GM04504 (cell line): Measurements from ENCODE around the gene CENATAC.
"Not testable (repeated sequence)": the region's sequence is repeated elsewhere in the genome, so short reads cannot be mapped to it uniquely, and the experiment has no call there.

Experiments
- DNase-seq: peaks from one replicate; pipeline ENCODE4 v3.0.0-alpha.2; 2012; ENCODE audit warnings: low read depth

Gene CENATAC, protein sequence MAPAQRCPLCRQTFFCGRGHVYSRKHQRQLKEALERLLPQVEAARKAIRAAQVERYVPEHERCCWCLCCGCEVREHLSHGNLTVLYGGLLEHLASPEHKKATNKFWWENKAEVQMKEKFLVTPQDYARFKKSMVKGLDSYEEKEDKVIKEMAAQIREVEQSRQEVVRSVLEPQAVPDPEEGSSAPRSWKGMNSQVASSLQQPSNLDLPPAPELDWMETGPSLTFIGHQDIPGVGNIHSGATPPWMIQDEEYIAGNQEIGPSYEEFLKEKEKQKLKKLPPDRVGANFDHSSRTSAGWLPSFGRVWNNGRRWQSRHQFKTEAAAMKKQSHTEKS

DNA sequence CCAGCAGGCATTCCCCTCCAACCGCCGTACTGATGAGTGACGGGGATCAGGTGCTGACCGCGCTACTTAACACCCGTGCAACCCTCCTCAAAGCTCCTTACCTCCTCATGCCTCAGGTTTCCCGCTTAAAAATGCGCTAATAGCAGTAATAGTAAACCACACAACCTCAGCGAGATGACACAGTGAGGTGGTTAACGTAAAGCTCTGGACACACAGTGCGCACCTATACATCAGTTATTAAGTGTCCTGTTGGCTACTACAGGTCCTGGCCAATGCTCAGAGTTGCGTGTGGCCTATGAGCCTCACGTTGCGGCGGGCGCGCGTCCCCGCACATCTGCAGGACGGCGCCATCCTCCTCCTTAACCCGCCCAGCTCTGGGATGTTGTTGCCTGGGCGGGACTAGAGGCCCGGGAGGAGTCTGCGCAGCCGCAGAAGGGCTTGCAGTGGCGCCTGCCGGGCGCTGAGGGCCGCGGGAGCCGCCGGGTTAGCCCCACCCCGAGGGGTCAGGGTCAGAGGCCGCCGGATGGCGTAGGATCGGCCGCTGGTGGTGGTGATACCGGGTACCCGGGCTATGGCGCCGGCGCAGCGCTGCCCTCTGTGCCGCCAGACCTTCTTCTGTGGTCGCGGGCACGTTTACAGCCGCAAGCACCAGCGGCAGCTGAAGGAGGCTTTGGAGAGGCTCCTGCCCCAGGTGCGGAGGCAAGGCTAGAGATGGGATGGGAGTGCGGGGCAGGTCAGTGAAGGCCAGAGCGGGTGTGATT, at the start of gene CENATAC:
Gene CENATAC (plus strand): TSS at position 512 of the 761 bp plus-strand sequence. CDS start 60 bp downstream, at position 572.
- peak; percentile 72 for DNase-seq

GRCh38 chr11:118953265-118953664, 44.7 kb upstream of the CENATAC start:
- DNase-seq: no peak

GRCh38 chr11:118953976-118954375, 44.0 kb upstream of the CENATAC start:
- not testable (repeated sequence) for DNase-seq

DNA sequence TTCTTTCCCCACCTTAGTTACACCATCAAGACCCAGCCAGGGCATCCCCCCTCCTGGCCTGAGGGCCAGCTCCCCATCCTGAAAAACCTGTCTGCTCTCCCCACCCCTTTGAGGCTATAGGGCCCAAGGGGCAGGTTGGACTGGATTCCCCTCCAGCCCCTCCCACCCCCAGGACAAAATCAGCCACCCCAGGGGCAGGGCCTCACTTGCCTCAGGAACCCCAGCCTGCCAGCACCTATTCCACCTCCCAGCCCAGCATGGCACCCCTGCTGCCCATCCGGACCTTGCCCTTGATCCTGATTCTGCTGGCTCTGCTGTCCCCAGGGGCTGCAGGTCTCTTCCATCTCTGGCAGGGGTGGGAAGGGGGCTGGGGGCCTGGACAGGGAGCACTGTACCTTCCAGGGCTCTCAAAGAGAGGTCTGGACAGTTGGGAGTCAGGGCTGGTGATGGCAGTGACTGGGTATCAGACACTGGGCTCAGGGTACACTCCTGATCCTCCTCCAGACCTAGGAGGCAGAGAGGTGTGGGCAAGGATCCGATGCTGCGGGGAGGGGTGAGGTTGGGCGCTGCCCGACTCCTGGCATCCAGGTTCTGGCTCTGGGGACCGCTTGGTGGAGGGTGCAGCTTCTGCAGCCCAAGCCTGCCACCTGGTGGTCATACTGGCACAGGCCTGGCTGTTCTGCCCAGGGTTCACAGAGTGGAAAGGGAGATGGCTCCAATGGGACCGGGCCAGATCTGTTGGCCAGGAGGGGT, 41.7 kb upstream of the CENATAC start, which contains the start of gene UPK2:
Gene UPK2 (plus strand): TSS at position 205 of the 753 bp plus-strand sequence. CDS start 53 bp downstream, at position 258.
- DNase-seq: peak; percentile 48

DNA sequence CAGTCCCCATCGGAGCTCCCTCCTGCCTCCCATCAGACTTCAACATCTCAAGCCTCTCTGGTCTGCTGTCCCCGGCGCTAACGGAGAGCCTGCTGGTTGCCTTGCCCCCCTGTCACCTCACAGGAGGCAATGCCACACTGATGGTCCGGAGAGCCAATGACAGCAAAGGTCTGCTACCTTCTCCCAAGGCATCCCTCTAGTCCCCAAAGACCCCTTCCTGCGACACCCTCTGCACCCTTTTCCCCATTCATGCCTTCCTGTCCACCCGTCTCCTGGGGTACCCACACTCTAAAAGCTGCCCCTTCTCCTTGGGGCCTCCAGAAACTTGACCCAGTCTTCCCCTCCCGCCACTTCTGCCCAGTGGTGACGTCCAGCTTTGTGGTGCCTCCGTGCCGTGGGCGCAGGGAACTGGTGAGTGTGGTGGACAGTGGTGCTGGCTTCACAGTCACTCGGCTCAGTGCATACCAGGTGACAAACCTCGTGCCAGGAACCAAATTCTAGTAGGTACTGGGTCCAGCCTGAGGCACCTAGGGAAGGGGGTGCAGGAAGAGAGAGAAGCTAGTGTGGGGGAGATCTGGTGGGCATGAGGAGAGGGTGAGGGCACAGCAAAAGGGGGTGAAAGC, 41.0 kb upstream of the CENATAC start:
- no peak for DNase-seq

DNA sequence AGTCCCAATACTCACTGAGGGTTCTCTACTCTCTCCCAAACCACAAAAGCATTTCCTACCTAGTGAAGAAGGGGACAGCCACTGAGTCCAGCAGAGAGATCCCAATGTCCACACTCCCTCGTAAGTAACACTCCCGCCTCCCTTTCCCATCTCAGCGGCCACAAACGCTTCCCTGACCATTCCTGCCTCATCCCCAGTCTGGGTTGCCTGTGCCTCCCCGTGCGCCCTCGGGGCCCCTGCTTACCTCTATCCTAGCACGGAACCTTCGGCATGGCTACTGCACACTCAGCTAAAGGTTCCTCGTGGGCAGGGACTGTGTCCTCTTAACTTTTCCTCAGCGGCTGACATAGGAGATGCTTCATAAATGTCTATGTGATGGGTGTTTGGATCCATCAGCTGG, 40.4 kb upstream of the CENATAC start:
- DNase-seq: no peak

GRCh38 chr11:118957968-118958367, 40.0 kb upstream of the CENATAC start:
- DNase-seq: no peak

DNA sequence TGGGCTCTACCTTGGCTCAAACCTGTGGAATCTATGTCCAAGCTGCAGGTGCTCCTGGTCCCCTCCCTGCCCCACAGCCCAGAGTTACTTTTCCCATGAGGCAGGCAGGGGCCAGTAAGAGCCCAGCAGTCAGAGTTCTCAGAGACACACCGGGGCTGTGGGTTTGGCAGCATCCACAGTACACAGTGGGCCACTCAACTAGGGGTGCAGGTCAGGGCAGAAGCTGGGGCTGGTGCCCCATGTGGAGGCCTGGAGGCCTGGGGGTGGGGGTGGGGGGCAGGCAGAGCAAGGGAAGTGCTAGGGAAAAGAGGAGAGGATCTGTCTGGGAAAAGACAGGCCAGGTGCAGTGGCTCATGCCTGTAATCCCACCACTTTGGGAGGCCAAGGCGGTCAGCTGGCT, 39.4 kb upstream of the CENATAC start:
- DNase-seq: no peak

GRCh38 chr11:118961189-118961588, 36.7 kb upstream of the CENATAC start:
- no peak for DNase-seq

DNA sequence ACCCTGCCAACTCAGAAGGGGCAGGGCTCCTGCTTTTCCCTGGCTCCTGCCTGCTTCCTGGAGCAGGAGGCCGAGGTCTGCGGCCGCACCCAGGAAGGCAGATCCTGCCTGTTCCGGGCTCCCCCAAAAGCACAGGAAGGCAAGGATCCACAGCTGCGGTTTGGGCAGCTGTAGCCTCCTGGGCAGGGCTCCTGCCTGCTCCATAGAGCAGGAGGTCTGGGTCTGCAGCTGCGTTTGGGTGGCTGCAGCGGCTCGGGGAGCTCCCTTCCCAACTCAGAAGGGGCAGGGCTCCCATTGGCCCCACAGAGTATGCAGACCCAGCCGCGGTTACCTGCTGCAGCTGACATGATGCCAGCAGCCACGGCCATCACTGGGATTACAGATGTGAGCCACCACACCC, 36.3 kb upstream of the CENATAC start:
- DNase-seq: no peak

DNA sequence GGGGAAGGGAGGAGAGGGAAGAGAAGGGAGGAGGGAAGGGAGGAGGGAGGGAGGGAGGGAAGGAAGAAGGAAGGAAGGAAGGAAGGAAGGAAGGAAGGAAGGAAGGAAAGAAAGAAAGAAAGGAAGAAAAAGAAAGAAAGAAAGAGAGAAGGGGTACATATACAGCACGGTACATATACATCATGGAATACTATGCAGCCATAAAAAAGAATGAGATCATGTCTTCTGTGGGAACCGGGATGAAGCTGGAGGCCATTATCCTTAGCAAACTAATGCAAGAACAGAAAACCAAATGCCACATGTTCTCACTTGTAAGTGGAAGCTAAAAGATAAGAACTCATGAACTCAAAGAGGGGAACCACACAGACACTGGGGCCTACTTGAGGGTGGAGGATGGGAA, 28.4 kb upstream of the CENATAC start:
- DNase-seq: not testable (repeated sequence)

GRCh38 chr11:118971646-118972045, 26.3 kb upstream of the CENATAC start, which contains the start of gene FOXR1:
FOXR1 (plus strand) TSS chr11:118971761; CDS start chr11:118971932, 171 bp downstream.
- no peak for DNase-seq

DNA sequence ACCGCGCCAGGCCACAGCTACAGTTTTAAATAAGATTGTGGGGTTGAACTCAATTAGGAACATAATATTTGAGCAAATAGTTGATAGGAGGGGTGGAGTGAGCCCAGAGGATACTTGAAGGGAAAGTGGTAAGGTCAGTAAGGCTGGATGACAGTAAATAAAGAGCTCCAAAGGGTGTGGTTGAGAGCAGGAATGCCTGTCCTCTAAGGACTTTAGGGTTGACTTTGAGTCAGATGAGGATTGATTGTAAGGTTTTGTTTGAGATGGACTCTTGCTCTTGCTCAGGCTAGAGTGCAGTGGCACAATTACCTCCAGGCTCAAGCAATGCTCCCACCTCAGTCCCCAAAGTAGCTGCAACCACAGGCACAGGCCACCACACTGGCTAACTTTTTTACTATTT, 24.0 kb upstream of the CENATAC start:
- no peak for DNase-seq

DNA sequence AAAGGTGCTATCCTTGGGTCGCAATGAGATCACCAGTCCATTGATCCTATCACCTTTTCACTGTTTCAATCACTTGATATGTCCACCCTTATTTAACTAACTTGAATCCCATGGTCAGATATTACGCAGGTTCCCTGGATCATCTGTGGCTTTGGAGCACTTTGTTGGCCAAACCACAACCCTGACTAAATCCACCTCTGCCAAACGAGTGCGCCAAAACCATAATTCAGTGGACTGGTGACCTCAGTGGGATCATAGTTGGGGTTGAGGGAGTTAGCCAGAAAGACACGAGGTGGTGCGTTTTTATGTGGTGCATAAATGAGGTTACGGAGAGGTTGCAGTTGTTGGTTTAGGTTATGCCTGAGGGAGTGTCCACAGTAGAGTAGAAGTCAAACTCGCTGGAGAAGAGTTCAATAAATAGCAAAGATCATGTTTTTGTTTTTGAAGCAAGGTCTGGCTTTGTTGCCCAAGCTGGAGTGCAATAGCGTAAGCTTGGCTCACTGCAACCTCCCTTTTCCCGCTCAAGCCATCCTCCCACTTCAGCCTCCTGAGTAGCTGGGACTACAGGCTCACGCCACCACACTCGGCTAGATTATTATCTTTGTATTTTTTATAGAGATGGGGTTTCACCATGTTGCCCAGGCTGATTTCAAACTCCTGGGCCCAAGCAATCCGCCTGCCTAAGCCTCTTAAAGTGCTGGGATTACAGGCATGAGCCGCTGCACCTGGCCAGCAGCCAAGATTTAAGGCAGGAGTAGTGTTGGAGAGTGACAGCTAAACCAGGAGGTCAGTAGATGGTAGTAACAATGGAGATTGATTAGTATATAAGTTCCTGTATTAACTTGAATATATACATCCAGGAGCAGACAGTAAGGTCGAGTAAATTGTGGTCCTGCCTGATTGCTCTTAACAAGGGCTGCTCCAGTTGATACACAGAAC, 21.9 kb upstream of the CENATAC start:
- no peak for DNase-seq

DNA sequence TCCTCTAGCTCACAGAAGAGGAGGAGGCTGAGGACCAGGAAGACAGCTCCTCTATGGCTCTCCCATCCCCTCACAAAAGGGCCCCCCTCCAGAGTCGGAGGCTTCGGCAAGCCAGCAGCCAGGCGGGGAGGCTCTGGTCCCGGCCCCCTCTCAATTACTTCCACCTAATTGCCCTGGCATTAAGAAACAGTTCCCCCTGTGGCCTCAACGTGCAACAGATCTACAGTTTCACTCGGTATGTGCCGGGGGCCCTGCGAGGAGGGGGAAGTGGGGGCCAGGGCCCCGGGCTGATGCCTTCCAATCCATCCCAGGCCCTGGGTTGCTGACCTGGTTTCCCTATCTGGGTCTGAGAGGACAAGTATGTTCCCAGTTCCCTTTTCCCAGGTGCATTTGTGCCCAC, 18.5 kb upstream of the CENATAC start:
- no peak for DNase-seq

DNA sequence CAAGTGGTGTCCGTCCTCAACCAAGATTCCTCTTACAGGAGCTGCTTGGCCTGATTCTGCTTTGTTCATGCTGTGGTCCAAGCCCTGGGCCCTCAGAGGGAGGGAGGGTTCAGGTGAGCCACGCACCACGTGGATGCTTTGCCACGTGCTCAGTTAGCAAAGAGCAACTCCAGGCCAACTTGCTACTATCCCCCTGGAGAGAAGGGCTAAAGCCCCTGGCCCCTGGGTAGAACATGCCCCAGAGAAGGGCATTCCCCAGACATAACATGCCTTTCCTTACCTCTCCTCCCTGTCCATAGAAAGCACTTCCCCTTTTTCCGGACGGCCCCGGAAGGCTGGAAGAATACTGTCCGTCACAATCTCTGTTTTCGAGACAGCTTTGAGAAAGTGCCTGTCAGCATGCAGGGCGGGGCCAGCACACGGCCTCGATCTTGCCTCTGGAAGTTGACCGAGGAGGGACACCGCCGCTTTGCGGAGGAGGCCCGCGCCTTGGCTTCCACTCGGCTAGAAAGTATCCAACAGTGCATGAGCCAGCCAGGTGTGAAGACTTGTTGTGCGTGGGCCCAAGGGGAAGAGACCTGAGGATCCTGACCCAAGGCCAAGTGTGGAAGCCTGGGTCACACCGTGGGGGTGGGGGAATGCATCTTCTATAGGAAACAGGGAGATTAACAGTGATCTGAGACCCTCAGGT, 17.6 kb upstream of the CENATAC start:
- no peak for DNase-seq

DNA sequence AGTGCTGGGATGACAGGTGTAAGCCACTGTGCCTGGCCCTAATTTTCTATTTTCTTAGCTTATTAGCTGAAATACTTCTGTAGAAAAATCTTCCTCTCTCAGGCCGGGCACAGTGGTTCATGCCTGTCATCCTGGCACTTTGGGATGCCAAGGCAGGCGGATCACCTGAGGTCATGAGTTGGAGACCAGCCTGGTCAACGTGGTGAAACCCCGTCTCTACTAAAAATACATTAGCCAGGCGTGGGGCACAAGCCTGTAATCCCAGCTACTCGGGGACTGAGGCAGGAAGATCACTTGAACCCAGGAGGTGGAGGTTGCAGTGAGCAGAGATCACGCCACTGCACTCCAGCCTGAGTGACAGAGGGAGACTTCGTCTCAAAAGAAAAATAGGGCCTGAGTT, 13.6 kb upstream of the CENATAC start:
- DNase-seq: not testable (repeated sequence)

GRCh38 chr11:118984825-118985224, 13.1 kb upstream of the CENATAC start:
- no peak for DNase-seq

- no peak for DNase-seq
Measured at GRCh38 chr11:118988280-118988679, 9.7 kb upstream of the CENATAC start.

GRCh38 chr11:118991486-118992038, 6.4 kb upstream of the CENATAC start:
- DNase-seq: not testable (repeated sequence)
